Pancreas (tissue), 10 donors: ENCODE data around the gene LMBR1. TPM values are rescaled to one million over a fixed set of nuclear protein-coding genes. Genes with fewer than 3 reads are reported as not detected.
"Not testable (repeated sequence)": the region's sequence is repeated elsewhere in the genome, so short reads cannot be mapped to it uniquely, and the experiment has no call there.

Source experiments
- ATAC-seq, 4 donors: fragments of 200-7000 bp; cut with Tn5 transposase; one replicate each; pipeline versions ENCODE4 v1.8.0 to v1.9.1; 2020; ENCODE audit warnings: mild to moderate bottlenecking in 4 of 4, moderate library complexity in 4 of 4
- DNase-seq, 6 donors: peaks; one replicate each; pipeline ENCODE4 v3.0.0-alpha.2; 2020
- FAIRE-seq: peaks from 2 replicates; lab custom pipeline; 2012; peaks lifted over from hg19 to GRCh38; lab: Jason Lieb, UNC
- H3K27ac ChIP-seq, 4 donors: fragments of 200-600 bp; sonication (generic); 1 replicate in 3 of 4; 2 replicates in 1 of 4; pipeline versions ENCODE4 v1.5.0 to v1.8.0; 2020
- H3K27me3 ChIP-seq, 4 donors: fragments of 200-600 bp; one replicate each; pipeline ENCODE4 v1.8.0; 2021
- H3K36me3 ChIP-seq, 3 donors: fragments of 200-600 bp; sonication (generic) in 1 of 3; one replicate each; pipeline versions ENCODE4 v1.5.0 to v1.8.0; 2020 to 2021
- H3K4me1 ChIP-seq, 3 donors: fragments of 200-600 bp; one replicate each; pipeline ENCODE4 v1.8.0; 2021
- H3K4me3 ChIP-seq, 4 donors: fragments of 200-600 bp; sonication (generic) in 2 of 4; one replicate each; pipeline versions ENCODE4 v1.5.0 to v1.8.0; 2020 to 2021
- H3K9me3 ChIP-seq, 4 donors: fragments of 200-600 bp; one replicate each; pipeline ENCODE4 v1.8.0; 2021
- CTCF ChIP-seq, 4 donors: fragments of 200-600 bp; sonication (generic) in 3 of 4; IDR thresholded peaks; one replicate each; pipeline versions ENCODE4 v1.5.0 to v1.8.0; 2021; ENCODE audit warnings: antibody characterized with exemption in 4 of 4
- WGBS, 2 donors: extraction: QIAGEN DNeasy Blood & Tissue Kit; methylation state at CpG; one replicate each; pipeline ENCODE4 v1.1.7; 2013; 5-methylcytosine and 5-hydroxymethylcytosine counted together
- intact Hi-C, 3 donors: fragments of 100-400 bp; cut with DNase I; formaldehyde crosslinking; loops; one replicate each; pipeline versions ENCODE4 v1.11.1 to v1.14.2; 2022
- polyA plus RNA-seq, 2 donors: library from polyadenylated mRNA; stranded (reverse); fragments of 200-250 nt; gene quantifications; one replicate each; pipeline ENCODE4 v1.2.3, GENCODE V29; 2013
- total RNA-seq, 6 donors: library from RNA; stranded (reverse); fragmentation: NEBNext Ultra II Directional in 4 of 6; extraction: Animal tissue kit (Norgen Biotek cat#: 25700) in 4 of 6; gene quantifications; one replicate each; pipeline versions ENCODE4 v1.2.1 to v1.2.4, GENCODE V29; 2021 to 2023
- donor health status: healthy with polysubstance abuse.
- donor health status: DM: no; HTN: no; CAD: no; lungs with moderate emphysema.
- donor health status: DM: no; HTN: no; CAD: no.
- donor health status: control.
- donor health status: control.
- donor health status: Bipolar disorder and iron deficiency.
- donor health status: DM: yes; HTN: yes; CAD: no.
- donor health status: DM: no; HTN: no; CAD: no.
- donor health status: DM: no; HTN: no; CAD: no.
- donor health status: DM: yes; HTN: yes; CAD: no.

The LMBR1 gene
- total and polyA plus RNA-seq, 8 donors = 6.7 to 40.4 (median 24.7) TPM

DNA sequence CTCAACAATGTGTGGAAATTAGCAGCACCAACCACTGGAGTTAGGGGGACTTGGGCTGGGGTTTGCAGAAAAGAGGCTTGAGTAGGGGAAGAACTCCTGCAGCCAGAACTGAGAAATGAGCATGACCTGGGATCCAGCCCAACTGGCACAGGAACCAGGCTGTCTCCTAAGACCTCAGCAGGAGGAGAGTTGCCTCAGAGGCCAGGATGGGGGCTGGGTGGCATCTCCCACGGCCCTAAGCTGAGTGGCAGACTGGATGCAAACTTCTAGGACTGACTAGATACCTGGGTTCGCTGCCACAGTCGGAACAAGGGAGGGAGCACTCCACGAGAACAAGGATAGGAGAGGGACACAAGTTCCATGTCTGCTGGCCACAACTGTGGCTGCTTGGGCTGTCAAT is 189.8 kb downstream of the LMBR1 start:
- no peak for DNase-seq
- intact Hi-C loops = no loop called here
- FAIRE-seq = no peak
- no peaks in the 10 kb centered on the region for H3K36me3 ChIP-seq
- H3K4me1 ChIP-seq = no peaks in the 10 kb centered on the region
- H3K9me3 ChIP-seq = no peaks in the 10 kb centered on the region
- H3K4me3 ChIP-seq = no peak overlapping the region
- no peak overlapping the region for H3K27ac ChIP-seq
- no peak for ATAC-seq
- TF ChIP-seq CTCF (IDR thresholded peaks at IDR 0.05) = no peak
- 89 to 91% methylated on average over 4 of the region's 4 CpGs for WGBS, 2 donors
- no peaks in the 10 kb centered on the region for H3K27me3 ChIP-seq

DNA sequence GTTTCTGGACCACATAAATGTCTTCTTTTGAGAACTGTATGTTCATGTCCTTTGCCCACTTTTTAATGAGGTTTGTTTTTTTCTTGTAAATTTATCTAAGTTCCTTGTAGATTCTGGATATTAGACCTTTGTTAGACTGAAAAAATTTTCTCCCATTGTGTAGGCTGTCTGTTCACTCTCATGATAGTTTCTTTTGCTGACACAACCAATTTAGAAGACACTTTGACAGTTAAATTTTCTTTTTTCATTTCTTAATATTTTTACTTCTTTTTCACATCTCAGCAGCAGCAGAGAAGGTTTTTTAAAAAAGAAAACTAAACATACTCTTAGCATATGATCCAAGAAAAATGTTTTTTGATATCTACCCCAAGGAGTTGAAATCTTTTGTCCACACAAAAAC is 190.6 kb downstream of the LMBR1 start:
- FAIRE-seq (no peak), ATAC-seq (no peak), DNase-seq (no peak)
- no peaks in the 10 kb centered on the region for H3K4me1 ChIP-seq
- H3K36me3 ChIP-seq = no peaks in the 10 kb centered on the region
- H3K9me3 ChIP-seq = no peaks in the 10 kb centered on the region
- no peak overlapping the region for H3K27ac ChIP-seq
- no peak overlapping the region for H3K4me3 ChIP-seq
- intact Hi-C loops = no loop called here
- TF ChIP-seq CTCF (IDR thresholded peaks at IDR 0.05) = no peak
- H3K27me3 ChIP-seq = no peaks in the 10 kb centered on the region

- ATAC-seq, H3K27ac ChIP-seq: not testable (repeated sequence)
- WGBS, 2 donors = 98 to 100% methylated on average over 1 of the region's 1 CpG
Observed at GRCh38 chr7:156701787-156702186, 191.2 kb downstream of the LMBR1 start.

DNA sequence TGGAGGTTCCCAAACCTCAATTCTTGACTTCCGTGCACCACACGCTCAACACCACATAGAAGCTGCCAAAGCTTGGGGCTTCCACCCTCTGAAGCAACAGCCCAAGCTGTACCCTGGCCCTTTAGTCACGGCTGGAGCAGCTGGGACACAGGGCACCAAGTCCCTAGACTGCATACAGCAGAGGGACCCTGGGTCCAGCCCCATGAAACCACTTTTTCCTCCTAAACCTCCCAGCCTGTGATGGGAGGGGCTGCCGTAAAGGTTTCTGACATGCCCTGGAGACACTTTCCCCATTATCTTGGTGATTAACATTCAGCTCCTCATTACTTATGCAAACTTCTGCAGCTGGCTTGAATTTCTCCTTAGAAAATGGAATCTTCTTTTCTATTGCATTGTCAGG is 194.5 kb downstream of the LMBR1 start:
- H3K9me3 ChIP-seq, ATAC-seq, intact Hi-C loops, DNase-seq, H3K4me3 ChIP-seq, H3K36me3 ChIP-seq, H3K4me1 ChIP-seq, H3K27me3 ChIP-seq, H3K27ac ChIP-seq, FAIRE-seq: not testable (repeated sequence)
- WGBS, 2 donors = 98% methylated on average over 4 of the region's 4 CpGs

More at GRCh38 chr7:156701787-156702186, 191.2 kb downstream of the LMBR1 start:
- H3K4me1 ChIP-seq, H3K36me3 ChIP-seq, DNase-seq, H3K27me3 ChIP-seq, intact Hi-C loops, H3K4me3 ChIP-seq, FAIRE-seq, H3K9me3 ChIP-seq: not testable (repeated sequence)

GRCh38 chr7:156697283-156697682 is 195.7 kb downstream of the LMBR1 start:
- intact Hi-C loops, FAIRE-seq, H3K36me3 ChIP-seq, H3K27ac ChIP-seq, H3K9me3 ChIP-seq, H3K4me3 ChIP-seq, ATAC-seq, DNase-seq, H3K4me1 ChIP-seq, H3K27me3 ChIP-seq: not testable (repeated sequence)
- WGBS, 2 donors = 96 to 97% methylated on average over 9 of the region's 9 CpGs

DNA sequence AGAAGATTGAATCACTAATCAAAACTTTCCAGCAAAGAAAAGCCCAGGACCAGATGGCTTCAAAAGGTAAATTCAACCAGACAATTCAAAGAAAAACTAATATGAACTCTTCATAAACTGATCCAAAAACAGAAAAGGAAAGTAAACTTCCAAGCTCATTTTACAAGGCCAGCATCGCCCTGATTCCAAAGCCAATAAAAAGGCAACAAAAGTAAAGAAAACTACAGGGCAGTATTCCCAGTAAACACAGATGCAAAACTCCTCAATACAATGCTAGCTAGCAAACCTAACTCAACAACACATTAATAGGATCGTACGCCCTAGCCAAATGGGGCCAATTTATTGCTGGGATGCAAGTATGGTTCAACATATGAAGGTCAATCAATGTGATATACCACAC is 199.4 kb downstream of the LMBR1 start:
- Histone ChIP-seq H3K4me1 (no peaks in the 10 kb centered on the region), H3K4me3 (no peak overlapping the region), H3K27ac (no peak overlapping the region), H3K27me3 (no peaks in the 10 kb centered on the region), H3K36me3 (no peaks in the 10 kb centered on the region), H3K9me3 (no peaks in the 10 kb centered on the region)
- no peak for DNase-seq
- no peak for TF ChIP-seq CTCF (IDR thresholded peaks at IDR 0.05)
- no peak for ATAC-seq
- no peak for FAIRE-seq
- WGBS, 2 donors = 93 to 96% methylated on average over 3 of the region's 3 CpGs
- intact Hi-C loops = no loop called here
